Brain pericyte (primary cell): ENCODE measurements around the gene NAALADL2.

Source experiments
- DNase-seq: peaks from one replicate; pipeline ENCODE4 v3.0.0-alpha.2; 2012; ENCODE audit warnings: low read depth, low spot score

Gene NAALADL2

DNA sequence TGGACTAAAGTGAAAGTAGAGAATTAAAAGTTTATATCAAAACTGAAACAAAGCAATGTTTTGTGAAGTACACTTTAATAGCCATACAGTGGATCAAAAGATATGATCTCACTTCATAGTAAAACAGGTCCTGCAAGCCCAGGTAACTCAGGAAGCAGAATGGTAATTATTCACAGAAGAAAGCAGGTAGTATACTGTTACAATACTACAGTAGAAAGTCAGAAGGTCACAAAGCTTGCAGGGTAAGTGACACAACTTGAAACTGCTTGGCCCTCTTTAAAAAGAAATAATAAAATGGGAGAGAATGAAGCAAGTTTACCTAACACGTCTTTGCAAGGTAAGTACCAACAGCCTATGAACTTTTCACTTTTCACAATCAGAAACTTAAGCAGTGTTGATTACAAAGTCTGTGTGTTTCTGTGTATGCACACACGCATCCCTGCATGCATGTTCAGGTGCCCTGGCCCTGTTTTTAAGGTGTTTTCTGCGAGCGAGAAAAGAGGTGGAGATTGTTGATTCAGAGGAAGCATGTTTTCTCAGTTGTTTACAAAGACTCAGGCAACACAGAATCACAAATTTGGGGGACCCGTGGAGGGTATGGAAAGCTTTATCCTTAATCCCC lies at the start of gene NAALADL2:
NAALADL2 (plus strand) TSS at position 221 of the 622 bp plus-strand sequence.
- no peak for DNase-seq

DNA sequence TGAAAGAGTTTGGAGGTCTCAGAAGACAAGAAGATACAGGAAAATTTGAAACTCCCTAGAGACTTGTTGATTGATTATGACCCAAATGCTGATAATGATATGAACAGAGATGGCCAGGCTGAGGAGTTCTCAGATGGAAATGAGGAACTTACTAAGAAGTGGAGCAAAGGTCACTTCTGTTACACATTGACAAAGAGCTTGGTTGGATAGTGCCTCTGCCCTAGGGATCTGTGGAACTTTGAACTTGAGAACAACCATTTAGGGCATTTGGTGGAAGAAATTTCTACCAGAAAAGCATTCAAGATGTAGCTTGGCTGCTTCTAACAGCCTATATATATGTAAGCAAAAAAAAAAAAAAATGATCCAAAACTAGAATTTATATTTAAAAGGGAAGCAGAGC lies 48.9 kb upstream of the NAALADL2 start:
- no peak for DNase-seq

DNA sequence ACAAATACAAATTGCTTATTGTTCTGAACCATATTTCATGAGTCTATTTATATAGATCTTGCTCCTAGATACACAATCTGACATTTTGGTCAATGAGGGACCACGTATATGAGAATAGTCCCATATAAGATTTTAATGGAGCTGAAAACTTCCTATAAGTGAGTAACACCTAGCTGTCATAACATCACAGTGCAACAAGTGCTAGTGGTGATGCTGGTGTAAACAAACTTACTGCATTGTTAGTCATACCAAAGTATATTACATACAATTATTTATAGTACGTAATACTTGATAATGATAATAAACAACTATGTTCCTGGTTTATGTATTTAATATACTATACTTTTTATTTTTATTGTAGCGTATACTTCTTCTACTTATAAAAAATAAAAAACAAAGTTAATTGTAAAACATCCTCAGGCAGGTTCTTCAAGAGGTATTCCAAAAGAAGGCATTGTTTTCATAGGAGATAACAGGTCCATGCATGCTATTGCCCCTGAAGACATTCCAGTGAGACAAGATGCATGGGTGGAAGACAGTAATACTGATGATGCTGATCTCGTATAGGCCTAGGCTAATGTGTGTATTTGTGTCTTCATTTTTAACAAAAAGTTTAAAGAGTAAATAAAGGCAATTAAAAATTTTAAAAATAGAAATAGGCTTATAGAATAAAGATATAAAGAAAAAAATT lies 46.8 kb upstream of the NAALADL2 start:
- DNase-seq = no peak

DNA sequence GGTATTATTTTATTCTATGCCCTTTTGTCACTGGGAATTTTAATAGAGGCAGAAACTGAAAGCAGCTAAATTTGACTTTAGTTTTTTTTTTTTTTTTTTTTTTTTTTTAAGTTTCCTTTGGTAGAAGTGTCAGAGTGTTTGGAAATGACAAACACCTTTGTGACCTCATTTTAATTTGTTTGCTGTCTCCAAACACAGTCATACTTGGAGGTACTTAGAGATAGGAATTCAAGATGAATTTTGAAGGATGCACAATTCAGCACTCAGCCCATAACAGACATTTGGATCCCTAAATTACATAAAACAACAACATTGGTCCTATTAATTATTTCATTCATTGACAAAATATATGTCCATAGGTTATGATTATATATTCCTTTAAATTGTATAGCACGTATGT lies 43.4 kb upstream of the NAALADL2 start:
- no peak for DNase-seq

DNA sequence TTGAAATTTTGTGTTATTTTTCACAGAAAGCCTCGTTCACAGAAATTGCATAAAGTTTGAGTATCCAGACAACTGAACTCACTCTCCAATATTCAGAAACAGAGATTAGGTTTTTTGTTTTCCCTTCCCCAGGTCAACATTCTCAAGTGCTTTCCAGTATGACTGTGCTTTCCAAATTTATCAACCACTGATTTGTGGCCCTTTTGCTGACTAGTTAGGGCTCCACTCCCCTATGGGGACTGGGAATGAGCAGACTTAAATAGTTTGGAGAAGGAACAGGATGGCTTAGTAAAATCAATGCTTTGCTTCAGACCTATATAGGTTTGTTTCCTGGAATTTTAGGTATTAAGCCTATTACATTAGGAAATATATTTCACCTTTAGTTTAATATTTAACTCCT lies 38.2 kb upstream of the NAALADL2 start:
- no peak for DNase-seq

DNA sequence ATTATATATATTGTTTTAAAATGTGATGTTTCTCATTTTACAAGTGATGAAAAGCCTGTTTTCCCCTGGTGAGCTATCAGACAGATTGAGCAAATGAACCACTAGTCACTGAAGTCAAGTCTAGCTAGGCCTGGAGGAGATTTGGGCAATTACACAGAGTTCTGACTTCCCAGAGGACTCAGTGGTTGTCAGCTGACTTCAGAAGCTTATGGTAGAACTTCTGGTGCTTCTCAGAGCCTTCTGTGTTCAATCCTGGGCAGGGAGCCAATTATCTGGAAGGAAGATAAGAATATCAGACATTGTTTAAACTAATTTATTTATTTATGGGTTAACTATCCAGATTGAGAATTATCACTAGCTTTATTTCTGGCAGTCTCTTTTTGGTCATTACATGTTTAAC lies 37.7 kb upstream of the NAALADL2 start:
- DNase-seq = no peak

DNA sequence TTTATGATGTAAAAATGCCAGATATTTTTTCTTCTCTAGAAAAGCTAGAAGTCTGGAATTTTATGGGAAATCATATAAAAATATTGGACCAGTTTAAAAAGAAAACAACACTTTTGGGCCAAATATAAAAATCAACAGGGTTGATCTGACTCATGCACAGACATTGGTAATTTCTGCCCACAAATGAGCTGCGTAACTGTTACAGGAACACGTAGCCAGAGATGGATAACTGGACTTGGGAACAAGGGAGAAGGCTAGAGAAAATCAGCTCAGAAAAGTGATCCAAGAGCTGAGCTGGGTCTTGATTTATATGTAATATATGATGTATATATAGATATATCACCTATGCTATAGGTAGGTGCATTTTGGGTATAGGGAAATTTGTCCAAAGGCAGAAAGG lies 36.8 kb upstream of the NAALADL2 start:
- DNase-seq = no peak

DNA sequence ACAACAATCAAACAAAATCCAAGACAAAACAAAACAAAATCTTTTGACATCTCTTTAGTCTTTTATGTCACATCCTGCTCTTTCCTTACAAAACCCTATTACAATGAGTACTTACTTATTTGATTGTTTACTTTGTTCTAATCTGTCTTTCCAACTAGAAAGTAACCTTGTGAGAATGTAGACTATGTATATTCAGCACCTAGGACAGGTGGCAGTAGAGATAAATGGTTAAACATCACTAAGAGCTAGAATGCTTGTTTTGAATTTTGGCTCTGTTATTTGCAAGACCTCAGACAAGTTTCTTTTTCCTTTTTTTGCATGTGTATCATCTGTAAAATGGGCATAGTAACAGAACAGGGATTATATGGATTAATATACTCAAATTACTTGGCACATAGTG lies 33.1 kb upstream of the NAALADL2 start:
- no peak for DNase-seq

DNA sequence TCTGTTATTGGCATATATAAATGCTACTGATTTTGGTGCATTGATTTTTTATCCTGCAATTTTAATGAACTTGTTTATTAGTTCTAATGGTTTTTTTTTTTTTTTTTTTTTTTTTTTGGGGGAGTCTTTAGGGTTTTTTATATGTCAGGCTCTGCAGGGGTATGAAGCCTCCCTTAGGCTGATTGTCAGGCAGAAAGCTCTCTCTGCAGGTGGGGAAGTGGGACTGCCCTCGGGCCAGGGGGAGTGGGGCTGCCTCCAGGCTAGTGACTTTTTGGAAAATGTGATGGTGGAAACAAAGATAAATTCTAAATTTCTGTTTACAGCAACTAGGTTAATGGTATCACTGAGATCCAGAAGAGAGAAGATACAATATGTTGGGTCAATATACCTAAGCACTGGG lies 14.4 kb upstream of the NAALADL2 start:
- DNase-seq = no peak

DNA sequence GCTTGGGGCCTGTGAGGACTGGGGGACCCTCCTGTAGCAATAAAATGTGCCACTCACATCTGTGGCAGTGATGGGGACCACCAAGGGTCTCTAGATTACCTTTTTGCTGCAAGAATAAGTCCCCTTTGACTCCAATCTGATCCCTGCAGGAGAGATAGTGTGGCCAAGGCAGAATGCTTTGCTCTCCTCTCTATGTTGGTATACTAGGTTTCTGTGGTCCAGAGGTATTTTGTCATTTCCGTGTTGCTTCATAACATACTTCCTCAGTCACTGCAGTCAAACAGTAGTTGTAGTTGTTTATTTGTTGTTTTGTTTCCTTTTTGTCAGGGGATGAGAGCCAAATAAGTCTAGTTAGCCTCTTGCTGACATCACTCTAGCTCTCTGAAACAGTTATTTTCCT lies 13.1 kb upstream of the NAALADL2 start:
- DNase-seq = no peak

DNA sequence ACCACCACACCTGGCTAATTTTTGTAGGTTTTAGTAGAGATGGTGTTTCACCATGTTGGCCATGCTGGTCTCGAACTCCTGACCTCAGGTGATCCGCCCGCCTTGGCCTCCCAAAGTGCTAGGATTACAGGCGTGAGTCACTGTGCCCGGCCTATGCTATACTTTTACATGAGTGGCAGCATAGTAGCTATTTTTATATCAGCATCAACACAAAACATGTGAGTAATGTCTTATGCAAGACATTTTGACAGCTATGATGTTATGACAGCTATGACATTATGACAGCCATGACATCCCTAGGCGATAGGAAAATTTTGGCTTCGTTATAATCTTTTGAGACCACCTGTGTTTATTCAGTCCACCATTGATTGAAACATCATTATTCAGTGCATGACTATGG lies 4.1 kb upstream of the NAALADL2 start:
- no peak for DNase-seq

DNA sequence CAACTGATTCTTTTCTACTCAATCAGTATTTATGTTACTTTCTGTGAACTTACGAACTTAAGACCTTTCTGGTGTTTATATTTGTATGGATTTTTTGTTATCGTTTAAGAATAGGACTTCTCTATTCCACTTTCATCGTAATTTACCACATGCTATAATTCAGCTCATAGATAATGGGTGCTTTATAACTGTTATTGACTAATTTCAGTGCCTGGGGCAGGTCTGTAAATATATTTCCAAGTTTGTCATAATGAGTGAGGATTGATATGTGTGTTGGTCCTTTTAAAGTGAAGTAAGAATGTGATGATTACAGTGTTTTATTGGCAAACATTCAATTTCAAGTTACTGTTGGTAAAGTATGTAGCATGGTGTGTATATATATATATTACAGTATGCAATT lies 1.8 kb upstream of the NAALADL2 start:
- no peak for DNase-seq

DNA sequence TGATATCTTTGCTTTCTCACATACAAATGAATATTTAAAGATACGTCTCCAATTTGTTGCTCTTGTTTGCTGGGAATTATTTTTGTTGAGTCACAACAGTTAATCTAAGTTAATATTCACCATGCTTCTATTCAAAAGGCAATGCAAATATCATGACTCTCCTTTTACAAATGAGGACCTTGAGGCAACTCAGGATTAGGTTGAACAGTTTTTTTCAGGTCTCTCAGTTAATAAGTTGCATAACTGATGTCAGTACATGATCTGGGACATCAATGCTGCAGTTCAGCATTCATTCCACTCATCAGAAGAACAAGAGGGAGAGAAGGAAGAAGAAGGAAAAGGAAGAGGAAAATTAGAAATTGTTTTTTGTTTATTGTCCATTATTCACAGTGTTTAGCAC lies 781 bp upstream of the NAALADL2 start:
- no peak for DNase-seq

DNA sequence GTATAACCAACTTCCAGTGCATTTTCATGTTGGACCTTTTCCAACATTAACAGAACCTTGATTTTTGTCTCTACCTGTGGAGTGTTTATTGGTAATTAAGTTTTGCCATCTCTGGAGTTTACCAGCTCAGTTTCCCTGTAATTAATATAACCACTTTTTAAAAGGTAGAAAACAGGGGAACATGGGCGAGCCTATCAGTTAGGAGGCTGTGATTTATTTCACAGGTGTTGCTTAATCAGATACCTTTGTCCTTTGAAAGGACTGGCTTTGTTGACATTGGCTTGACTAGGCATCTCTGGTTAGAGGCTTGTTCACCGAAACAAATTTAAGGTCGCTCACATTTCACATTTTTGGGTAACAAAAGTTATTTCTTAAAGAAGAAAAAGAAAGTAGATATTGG lies 622 bp downstream of the NAALADL2 start:
- DNase-seq = no peak

DNA sequence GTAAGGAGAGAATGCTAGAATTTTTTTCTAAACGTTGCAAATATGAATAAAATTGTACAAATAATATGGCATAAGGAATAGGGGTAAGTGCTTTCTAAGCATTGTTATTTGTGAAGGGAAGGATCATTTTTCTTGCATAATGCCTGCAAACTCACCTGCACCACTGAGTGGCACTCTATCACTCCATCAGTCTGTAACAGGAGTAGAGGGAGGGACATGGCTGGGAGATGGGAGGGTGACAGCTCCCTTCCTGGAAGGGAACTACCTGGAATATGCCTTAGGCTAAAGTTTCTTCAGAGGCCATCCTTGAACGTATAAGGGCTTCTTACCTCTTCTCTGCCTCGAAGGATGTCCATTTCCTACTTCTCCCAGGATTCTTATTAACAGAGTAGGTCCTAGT lies 3.0 kb downstream of the NAALADL2 start:
- DNase-seq = no peak

DNA sequence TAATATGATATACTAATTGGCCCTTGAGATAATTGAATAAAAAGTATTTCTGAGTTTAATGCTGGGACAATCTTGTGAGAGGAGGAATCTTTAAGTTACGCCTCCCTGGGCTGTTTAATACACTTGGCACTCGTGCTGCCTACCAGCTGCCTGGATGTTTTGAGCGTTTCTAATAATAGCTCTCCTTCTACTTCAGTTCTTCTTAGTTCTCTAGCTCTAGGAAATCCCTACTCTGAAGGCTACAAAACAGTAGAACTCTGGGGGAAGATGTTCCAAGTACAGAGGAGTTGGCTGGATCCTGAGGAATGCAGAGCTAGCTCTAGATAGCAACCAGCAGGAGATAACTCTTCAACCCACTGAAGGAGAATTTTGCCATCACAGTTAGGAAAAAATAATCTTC lies 3.5 kb downstream of the NAALADL2 start:
- DNase-seq = no peak

DNA sequence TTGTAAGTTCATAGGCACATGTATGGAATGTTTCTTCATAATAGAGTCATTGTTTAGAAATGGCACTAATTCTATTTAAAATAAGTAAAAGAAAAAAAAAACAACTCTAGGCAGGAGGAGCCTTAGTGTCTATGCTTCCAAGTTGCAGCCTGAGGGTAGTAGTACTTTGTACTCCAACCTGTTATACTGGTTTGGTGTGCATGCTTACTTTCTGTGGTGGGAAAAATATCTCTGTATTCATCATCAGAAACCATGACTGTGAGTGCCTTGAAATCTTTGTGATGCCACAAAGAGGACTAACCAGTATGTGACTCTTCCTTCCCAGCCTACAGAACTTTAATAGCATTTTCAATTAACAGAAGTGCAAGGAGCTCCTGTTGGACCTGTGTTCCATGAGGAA lies 4.4 kb downstream of the NAALADL2 start:
- DNase-seq = no peak

DNA sequence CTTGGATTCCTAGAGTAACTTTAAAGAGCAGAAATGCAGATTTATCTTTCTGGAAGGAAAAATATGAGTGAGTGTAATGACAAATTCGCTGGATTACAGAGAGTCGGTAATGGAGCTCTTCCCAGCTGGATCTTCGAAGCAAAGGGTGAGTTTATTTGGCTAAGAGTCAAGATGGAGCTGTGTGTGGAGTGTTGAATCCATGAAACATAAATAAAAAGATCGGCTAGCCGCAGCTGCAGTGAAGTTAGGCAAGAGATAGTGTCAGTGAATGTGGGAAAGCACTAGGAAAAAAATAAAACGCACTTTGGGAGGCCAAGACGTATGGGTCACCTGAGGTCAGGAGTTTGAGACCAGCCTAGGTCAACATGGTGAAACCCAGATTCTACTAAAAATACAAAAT lies 10.3 kb downstream of the NAALADL2 start:
- peak; percentile 46 for DNase-seq

DNA sequence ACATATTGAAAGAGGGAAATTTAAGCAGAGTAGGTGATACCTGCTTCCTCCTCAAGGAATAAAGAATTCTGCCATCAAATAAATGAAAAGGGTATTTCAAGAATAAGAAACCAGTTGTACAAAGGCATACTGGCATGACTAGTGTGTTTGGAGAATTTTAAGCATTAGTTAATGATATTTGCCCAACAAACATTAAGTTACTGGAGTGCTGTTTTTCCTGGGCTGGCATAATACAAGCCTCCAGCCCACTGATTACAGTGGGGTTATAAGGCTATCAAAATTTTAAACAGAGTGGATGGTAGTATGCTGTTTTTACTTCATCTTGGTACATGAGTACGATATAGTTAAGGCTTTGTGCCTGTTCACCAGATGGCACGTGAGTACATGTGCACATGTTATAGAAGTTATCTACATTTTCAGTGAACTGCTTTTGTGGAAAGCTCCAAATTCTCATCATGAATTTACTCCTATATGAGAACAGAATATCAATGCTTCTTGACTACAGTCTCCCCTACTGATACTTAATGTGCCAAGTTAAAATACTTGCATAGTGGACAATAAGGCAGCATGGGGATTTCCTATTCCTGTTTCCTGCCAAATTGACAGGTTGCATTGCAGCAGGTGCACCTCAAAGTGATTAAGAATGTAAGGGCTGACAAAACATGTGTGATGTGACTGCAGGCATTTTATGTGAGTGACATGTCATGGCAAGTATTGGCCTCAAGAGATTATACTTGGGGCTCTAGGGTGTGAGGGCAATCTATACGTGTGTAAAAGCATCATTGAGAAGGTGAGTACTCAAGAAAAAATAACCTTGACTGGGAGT lies 14.9 kb downstream of the NAALADL2 start:
- DNase-seq = no peak

DNA sequence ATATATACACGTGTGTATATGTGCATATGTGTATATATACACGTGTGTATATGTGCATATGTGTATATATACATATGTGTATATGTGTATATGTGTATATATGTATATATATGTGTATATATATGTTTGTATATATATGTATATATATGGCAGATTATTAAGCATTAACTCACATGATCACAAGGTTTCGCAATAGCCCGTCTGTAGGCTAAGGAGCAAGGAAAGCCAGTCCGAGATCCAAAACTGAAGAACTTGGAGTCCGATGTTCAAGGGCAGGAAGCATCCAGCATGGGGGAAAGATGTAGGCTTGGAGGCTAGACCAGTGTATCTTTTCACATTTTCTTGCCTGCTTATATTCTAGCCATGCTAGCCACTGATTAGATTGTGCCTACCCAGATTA lies 23.7 kb downstream of the NAALADL2 start:
- no peak for DNase-seq

DNA sequence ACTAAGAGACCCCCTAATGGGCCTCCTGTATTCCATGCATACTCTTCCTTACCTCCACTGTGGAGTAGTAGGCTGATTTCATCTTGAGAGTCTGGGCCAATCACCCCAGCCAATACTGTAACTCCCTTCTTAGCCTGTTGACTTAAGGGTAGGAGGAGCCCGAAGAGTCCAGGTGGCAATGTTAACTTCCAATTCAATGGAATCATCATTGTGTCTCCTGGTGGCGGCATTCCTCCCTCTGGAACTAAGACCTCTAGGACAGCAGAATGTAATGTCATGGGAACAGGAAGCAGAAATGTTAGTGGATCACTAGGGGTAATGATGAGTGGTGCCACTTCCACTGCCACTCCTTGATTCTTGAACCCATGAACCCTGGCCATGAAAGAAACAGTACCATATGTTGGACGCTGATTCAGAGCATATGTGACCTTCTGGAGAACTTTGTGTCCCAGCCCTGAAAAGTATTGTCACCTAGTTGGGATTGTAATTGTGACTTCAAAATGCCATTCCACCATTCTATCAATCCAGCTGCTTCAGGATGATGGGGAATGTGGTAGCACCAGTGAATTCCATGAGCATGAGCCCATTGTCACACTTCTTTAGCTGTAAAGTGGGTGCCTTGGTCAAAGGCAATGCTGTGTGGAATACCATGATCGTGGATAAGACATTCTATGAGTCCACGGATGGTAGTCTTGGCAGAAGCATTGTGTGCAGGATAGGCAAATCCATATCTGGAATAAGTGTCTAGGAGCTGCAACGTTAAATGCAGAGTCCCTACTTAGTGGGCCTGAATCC lies 24.9 kb downstream of the NAALADL2 start:
- DNase-seq = no peak
